K562 (cell line): Measurements from ENCODE around the gene RHEBL1. TPM values are rescaled to one million over a fixed set of nuclear protein-coding genes. Genes with fewer than 3 reads are reported as not detected.

ENCODE experiments used
- CUX1 ChIP-seq: fragments of 200-800 bp; sonication (Bioruptor generic); IDR thresholded peaks from 2 replicates; pipeline ENCODE4 v1.6.1; 2016; ENCODE audit warnings: missing genetic modification characterization, missing compliant biosample characterization
- NEUROD1 ChIP-seq: fragments of 150-350 bp; IDR thresholded peaks from 2 replicates; pipeline ENCODE4 v1.6.1; 2014; ENCODE audit warnings: borderline replicate concordance, low read length, low read depth; ENCODE audit not compliant: partially characterized antibody
- ZNF280B ChIP-seq: fragments of 250-450 bp; sonication (Bioruptor Pico); IDR thresholded peaks from 2 replicates; pipeline ENCODE4 v1.5.1; 2021; ENCODE audit warnings: mild to moderate bottlenecking
- polyA plus RNA-seq, 8 experiments: library from polyadenylated mRNA; depleted of rRNA in 4 of 8; stranded (reverse) in 5 of 8; unstranded in 3 of 8; fragments of >200 nt; fragmentation: Nextera tagmentation in 2 of 8; fragmentation: Illumina TruSeq in 1 of 8; extraction: Ambion mirVana in 2 of 8; extraction: Trizol in 1 of 8; gene quantifications; 2 replicates each; pipeline versions ENCODE4 v1.2.1 to v1.2.3, GENCODE V29; 2011 to 2014; ENCODE audit warnings: inconsistent platforms in 1 of 8, missing spikeins in 1 of 8
- total RNA-seq, 7 experiments: library from RNA; depleted of rRNA in 6 of 7; stranded (reverse); fragments of >200 nt in 6 of 7; fragmentation: Illumina TruSeq in 2 of 7; extraction: Trizol in 2 of 7; gene quantifications; 2 replicates each; pipeline versions ENCODE4 v1.2.1 to v1.2.3, GENCODE V29; 2011 to 2021; ENCODE audit warnings: low replicate concordance in 1 of 7

The RHEBL1 gene
- total and polyA plus RNA-seq, 9 of the 15 experiments (the other 6 are each of a cell fraction or from before 2014, with no cell fraction given), result 4.3 to 36.1 (median 8.2) TPM

GRCh38 chr12:49104822-49105221 is 35.0 kb upstream of the RHEBL1 start (continued):
- no peak for TF ChIP-seq CUX1
- TF ChIP-seq NEUROD1, result no peak
- TF ChIP-seq ZNF280B (CRISPR knock-in tag), result no peak
